ENCODE data around the gene ATP1B1. TPM values are rescaled to one million over a fixed set of nuclear protein-coding genes. Genes with fewer than 3 reads are reported as not detected.

Gene ATP1B1
- total RNA-seq, 1 experiment from 2014 or later = not detected

DNA sequence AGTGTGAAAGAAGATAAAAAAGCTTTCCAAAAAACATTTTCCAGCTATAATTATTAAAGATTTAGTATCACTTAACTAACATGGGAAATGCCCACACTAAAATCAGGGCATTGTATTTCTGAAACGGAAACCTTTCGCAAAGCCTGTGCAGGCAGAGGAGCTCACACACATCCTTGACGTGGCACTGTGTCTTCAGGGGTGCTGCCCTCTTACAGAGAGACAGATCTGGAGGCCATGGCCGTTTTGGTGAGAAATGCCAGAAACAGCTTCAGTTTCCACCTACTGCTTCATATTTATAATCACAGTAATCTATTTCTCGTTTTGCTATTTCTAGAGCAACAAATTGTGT lies 26.7 kb downstream of the ATP1B1 start:
- H3K27me3 ChIP-seq (ENCODE audit: low read length) = no peaks in the 10 kb centered on the region
- DNase-seq = no peak
- no peaks in the 10 kb centered on the region for H3K79me2 ChIP-seq (ENCODE audit: low read length)
- 0 out of 2 replicates have a peak, but pooled peaks cover 4% of the 10 kb centered on the region for H4K20me1 ChIP-seq (ENCODE audit: insufficient read depth, low read depth, low read length)
- H3K9me3 ChIP-seq (ENCODE audit: low read length) = no peaks in the 10 kb centered on the region
- H3K4me3 ChIP-seq (ENCODE audit: low read length) = no peak overlapping the region
- H3K27ac ChIP-seq (ENCODE audit: low read length) = no peak overlapping the region
- no peak overlapping the region for H2AFZ ChIP-seq (ENCODE audit: low read length)
- no peaks in the 10 kb centered on the region for H3K36me3 ChIP-seq (ENCODE audit: insufficient read depth, low read length)
- H3K9me2 ChIP-seq (replicated peaks; ENCODE audit: insufficient read depth, low read length) = no peaks in the 10 kb centered on the region
- no peak overlapping the region for H3K4me2 ChIP-seq (ENCODE audit: low read depth, low read length, poor library complexity, severe bottlenecking)
- H3K4me1 ChIP-seq (ENCODE audit: low read length) = 0 out of 2 replicates have a peak, but pooled peaks cover 2% of the 10 kb centered on the region
- H3K9ac ChIP-seq (ENCODE audit: low read length) = no peak overlapping the region

- Histone ChIP-seq H3K36me3 (ENCODE audit: insufficient read depth, low read length) (no peaks in the 10 kb centered on the region), H3K4me3 (ENCODE audit: low read length) (no peak overlapping the region), H3K9ac (ENCODE audit: low read length) (no peak overlapping the region), H3K9me3 (ENCODE audit: low read length) (no peaks in the 10 kb centered on the region), H4K20me1 (ENCODE audit: insufficient read depth, low read depth, low read length) (0 out of 2 replicates have a peak, but pooled peaks cover 4% of the 10 kb centered on the region), H3K4me2 (ENCODE audit: low read depth, low read length, poor library complexity, severe bottlenecking) (no peak overlapping the region), H3K27ac (ENCODE audit: low read length) (no peak overlapping the region), H3K9me2 (replicated peaks; ENCODE audit: insufficient read depth, low read length) (no peaks in the 10 kb centered on the region), H3K27me3 (ENCODE audit: low read length) (no peaks in the 10 kb centered on the region), H3K79me2 (ENCODE audit: low read length) (no peaks in the 10 kb centered on the region), H2AFZ (ENCODE audit: low read length) (no peak overlapping the region), H3K4me1 (ENCODE audit: low read length) (0 out of 2 replicates have a peak, but pooled peaks cover 2% of the 10 kb centered on the region)
- no peak for DNase-seq
These were observed 27.5 kb downstream of the ATP1B1 start for GRCh38 chr1:169133801-169134502.

GRCh38 chr1:169137357-169137756 lies 30.9 kb downstream of the ATP1B1 start:
- no peaks in the 10 kb centered on the region for H3K9me3 ChIP-seq (ENCODE audit: low read length)
- H3K9me2 ChIP-seq (replicated peaks; ENCODE audit: insufficient read depth, low read length) = no peaks in the 10 kb centered on the region
- no peaks in the 10 kb centered on the region for H3K27me3 ChIP-seq (ENCODE audit: low read length)
- no peak overlapping the region for H3K9ac ChIP-seq (ENCODE audit: low read length)
- no peaks in the 10 kb centered on the region for H3K36me3 ChIP-seq (ENCODE audit: insufficient read depth, low read length)
- no peak for DNase-seq
- H3K79me2 ChIP-seq (ENCODE audit: low read length) = no peaks in the 10 kb centered on the region
- no peak overlapping the region for H2AFZ ChIP-seq (ENCODE audit: low read length)
- H3K4me1 ChIP-seq (ENCODE audit: low read length) = 0 out of 2 replicates have a peak, but pooled peaks cover 2% of the 10 kb centered on the region
- H4K20me1 ChIP-seq (ENCODE audit: insufficient read depth, low read depth, low read length) = 0 out of 2 replicates have a peak, but pooled peaks cover 4% of the 10 kb centered on the region
- H3K4me2 ChIP-seq (ENCODE audit: low read depth, low read length, poor library complexity, severe bottlenecking) = no peak overlapping the region
- no peak overlapping the region for H3K27ac ChIP-seq (ENCODE audit: low read length)
- no peak overlapping the region for H3K4me3 ChIP-seq (ENCODE audit: low read length)

DNA sequence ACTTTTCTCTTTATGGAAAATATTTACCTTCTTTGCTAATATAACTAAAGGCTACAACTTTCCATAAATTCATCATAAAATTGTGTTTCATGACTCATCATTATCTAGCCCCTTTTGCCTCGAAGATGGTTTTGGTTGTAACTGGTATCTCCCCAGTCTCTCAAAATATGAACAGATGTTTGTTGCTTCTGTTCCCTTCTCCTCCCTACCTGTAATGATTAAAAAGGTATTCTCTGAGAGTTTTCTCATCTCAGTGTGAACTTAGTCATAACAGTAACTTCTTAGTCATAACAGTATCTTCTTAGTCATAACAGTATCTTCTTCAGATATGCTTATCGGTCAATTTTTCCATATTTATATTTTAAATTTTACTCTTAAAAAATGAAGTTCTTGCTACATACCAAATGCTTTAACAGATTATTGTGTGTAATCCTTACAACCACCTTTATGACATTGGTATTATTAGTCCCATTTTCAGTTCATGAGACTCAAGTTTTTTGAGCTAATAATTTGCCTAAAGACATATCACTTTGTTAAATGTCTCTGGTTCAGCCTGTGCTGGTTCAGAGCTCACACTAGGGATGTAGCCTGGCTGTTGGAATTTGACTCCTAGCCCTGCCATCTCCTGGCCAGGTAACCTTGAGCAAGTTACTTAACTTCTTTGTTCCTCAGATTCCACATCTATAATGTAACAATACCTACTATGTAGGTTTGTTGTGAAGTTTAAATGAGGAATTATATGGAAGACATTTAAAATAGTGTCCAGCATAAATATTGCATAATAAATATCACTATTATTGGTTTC lies 32.6 kb downstream of the ATP1B1 start:
- H3K9me2 ChIP-seq (replicated peaks; ENCODE audit: insufficient read depth, low read length) = no peaks in the 10 kb centered on the region
- no peaks in the 10 kb centered on the region for H3K36me3 ChIP-seq (ENCODE audit: insufficient read depth, low read length)
- H3K79me2 ChIP-seq (ENCODE audit: low read length) = no peaks in the 10 kb centered on the region
- DNase-seq = no peak
- H4K20me1 ChIP-seq (ENCODE audit: insufficient read depth, low read depth, low read length) = 0 out of 2 replicates have a peak, but pooled peaks cover 4% of the 10 kb centered on the region
- no peak overlapping the region for H3K27ac ChIP-seq (ENCODE audit: low read length)
- no peak overlapping the region for H2AFZ ChIP-seq (ENCODE audit: low read length)
- H3K27me3 ChIP-seq (ENCODE audit: low read length) = no peaks in the 10 kb centered on the region
- H3K9me3 ChIP-seq (ENCODE audit: low read length) = no peaks in the 10 kb centered on the region
- no peak overlapping the region for H3K4me2 ChIP-seq (ENCODE audit: low read depth, low read length, poor library complexity, severe bottlenecking)
- 0 out of 2 replicates have a peak, but pooled peaks cover 2% of the 10 kb centered on the region for H3K4me1 ChIP-seq (ENCODE audit: low read length)
- no peak overlapping the region for H3K9ac ChIP-seq (ENCODE audit: low read length)
- H3K4me3 ChIP-seq (ENCODE audit: low read length) = no peak overlapping the region

- Histone ChIP-seq H3K36me3 (ENCODE audit: insufficient read depth, low read length) (no peaks in the 10 kb centered on the region), H2AFZ (ENCODE audit: low read length) (no peak overlapping the region), H3K9ac (ENCODE audit: low read length) (no peak overlapping the region), H3K4me2 (ENCODE audit: low read depth, low read length, poor library complexity, severe bottlenecking) (no peak overlapping the region), H3K9me3 (ENCODE audit: low read length) (no peaks in the 10 kb centered on the region), H3K27ac (ENCODE audit: low read length) (no peak overlapping the region), H3K4me1 (ENCODE audit: low read length) (no peaks in the 10 kb centered on the region), H3K79me2 (ENCODE audit: low read length) (no peaks in the 10 kb centered on the region), H3K27me3 (ENCODE audit: low read length) (no peaks in the 10 kb centered on the region), H3K4me3 (ENCODE audit: low read length) (no peak overlapping the region), H4K20me1 (ENCODE audit: insufficient read depth, low read depth, low read length) (no peaks in the 10 kb centered on the region), H3K9me2 (replicated peaks; ENCODE audit: insufficient read depth, low read length) (no peaks in the 10 kb centered on the region)
- DNase-seq = no peak
These were observed 34.9 kb downstream of the ATP1B1 start for GRCh38 chr1:169141356-169141755.

GRCh38 chr1:169142129-169142528 lies 35.6 kb downstream of the ATP1B1 start:
- no peak overlapping the region for H3K9ac ChIP-seq (ENCODE audit: low read length)
- no peak overlapping the region for H3K27ac ChIP-seq (ENCODE audit: low read length)
- DNase-seq = no peak

GRCh38 chr1:169143346-169143745 lies 36.9 kb downstream of the ATP1B1 start:
- H3K27ac ChIP-seq (ENCODE audit: low read length) = no peak overlapping the region
- no peaks in the 10 kb centered on the region for H3K36me3 ChIP-seq (ENCODE audit: insufficient read depth, low read length)
- no peak overlapping the region for H3K4me2 ChIP-seq (ENCODE audit: low read depth, low read length, poor library complexity, severe bottlenecking)
- no peaks in the 10 kb centered on the region for H3K27me3 ChIP-seq (ENCODE audit: low read length)
- H3K9me3 ChIP-seq (ENCODE audit: low read length) = no peaks in the 10 kb centered on the region
- no peak overlapping the region for H3K4me3 ChIP-seq (ENCODE audit: low read length)
- H3K79me2 ChIP-seq (ENCODE audit: low read length) = no peaks in the 10 kb centered on the region
- H2AFZ ChIP-seq (ENCODE audit: low read length) = no peak overlapping the region
- no peak overlapping the region for H3K9ac ChIP-seq (ENCODE audit: low read length)
- H3K9me2 ChIP-seq (replicated peaks; ENCODE audit: insufficient read depth, low read length) = no peaks in the 10 kb centered on the region
- no peaks in the 10 kb centered on the region for H3K4me1 ChIP-seq (ENCODE audit: low read length)
- DNase-seq = no peak
- no peaks in the 10 kb centered on the region for H4K20me1 ChIP-seq (ENCODE audit: insufficient read depth, low read depth, low read length)

More at GRCh38 chr1:169142129-169142528, 35.6 kb downstream of the ATP1B1 start:
- H3K9me2 ChIP-seq (replicated peaks; ENCODE audit: insufficient read depth, low read length) = no peaks in the 10 kb centered on the region
- H3K4me2 ChIP-seq (ENCODE audit: low read depth, low read length, poor library complexity, severe bottlenecking) = no peak overlapping the region
- H4K20me1 ChIP-seq (ENCODE audit: insufficient read depth, low read depth, low read length) = no peaks in the 10 kb centered on the region
- H3K79me2 ChIP-seq (ENCODE audit: low read length) = no peaks in the 10 kb centered on the region
- no peaks in the 10 kb centered on the region for H3K9me3 ChIP-seq (ENCODE audit: low read length)
- H3K36me3 ChIP-seq (ENCODE audit: insufficient read depth, low read length) = no peaks in the 10 kb centered on the region
- no peak overlapping the region for H3K4me3 ChIP-seq (ENCODE audit: low read length)
- H2AFZ ChIP-seq (ENCODE audit: low read length) = no peak overlapping the region
- no peaks in the 10 kb centered on the region for H3K27me3 ChIP-seq (ENCODE audit: low read length)
- H3K4me1 ChIP-seq (ENCODE audit: low read length) = no peaks in the 10 kb centered on the region

GRCh38 chr1:169143984-169144383 lies 37.5 kb downstream of the ATP1B1 start:
- Histone ChIP-seq H3K79me2 (ENCODE audit: low read length) (no peaks in the 10 kb centered on the region), H3K9me2 (replicated peaks; ENCODE audit: insufficient read depth, low read length) (no peaks in the 10 kb centered on the region), H3K9me3 (ENCODE audit: low read length) (no peaks in the 10 kb centered on the region), H2AFZ (ENCODE audit: low read length) (no peak overlapping the region), H3K4me3 (ENCODE audit: low read length) (no peak overlapping the region), H3K9ac (ENCODE audit: low read length) (no peak overlapping the region), H4K20me1 (ENCODE audit: insufficient read depth, low read depth, low read length) (no peaks in the 10 kb centered on the region), H3K4me2 (ENCODE audit: low read depth, low read length, poor library complexity, severe bottlenecking) (no peak overlapping the region), H3K27ac (ENCODE audit: low read length) (no peak overlapping the region), H3K4me1 (ENCODE audit: low read length) (no peaks in the 10 kb centered on the region), H3K27me3 (ENCODE audit: low read length) (no peaks in the 10 kb centered on the region), H3K36me3 (ENCODE audit: insufficient read depth, low read length) (no peaks in the 10 kb centered on the region)
- no peak for DNase-seq
